ENCODE results near the gene GOLGA7B. TPM values are rescaled to one million over a fixed set of nuclear protein-coding genes. Genes with fewer than 3 reads are reported as not detected.

The GOLGA7B gene
- total RNA-seq, 1 experiment from 2014 or later, result 1.5 TPM

DNA sequence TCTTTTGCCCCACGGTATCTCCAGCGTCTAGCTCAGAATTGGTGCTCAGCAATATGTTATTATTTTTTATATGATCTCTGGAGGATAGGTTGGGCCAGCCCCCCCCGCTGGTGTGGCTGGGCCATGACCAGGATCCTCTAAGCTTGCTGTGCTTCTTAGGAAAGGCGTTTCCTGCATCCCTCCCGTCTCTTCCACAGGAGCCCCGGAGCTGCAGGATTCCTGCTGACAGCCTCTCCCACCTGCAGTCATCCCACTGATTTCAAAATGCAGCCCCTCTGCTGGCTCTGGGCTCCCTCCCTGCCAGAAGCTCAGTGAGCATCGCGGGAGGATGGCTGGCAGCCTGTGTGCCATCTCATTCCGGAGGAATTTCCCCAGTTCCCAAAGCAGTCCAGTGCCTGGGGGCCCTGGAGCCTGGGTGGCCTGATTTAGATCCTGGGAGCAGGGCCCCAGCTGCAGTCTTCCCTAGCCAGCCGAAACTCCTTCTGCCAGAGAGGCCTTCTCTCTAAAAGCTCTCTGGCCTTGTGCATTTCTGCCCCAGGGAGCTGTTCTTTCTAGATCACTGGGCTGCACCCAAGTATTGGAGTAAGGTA is 21.8 kb upstream of the GOLGA7B start:
- no TSS peak for BruUV-seq (replicated peaks)
- POLR2A ChIA-PET, result no interaction called here
- intact Hi-C loops (cut with micrococcal nuclease; ENCODE audit: unreplicated experiment), result no loop called here
- Histone ChIP-seq H3K9me3 (ENCODE audit: control insufficient read depth, insufficient read depth, low read depth, low read length) (no peaks in the 10 kb centered on the region), H3K4me1 (ENCODE audit: control insufficient read depth, insufficient read depth, low read length) (no peaks in the 10 kb centered on the region; the same call in 1 of the 2 replicates), H3K27ac (ENCODE audit: low read length) (no peak overlapping the region), H3K36me3 (ENCODE audit: control insufficient read depth, insufficient read depth, low read length) (no peaks in the 10 kb centered on the region), H3K27me3 (ENCODE audit: control insufficient read depth, insufficient read depth, low read length) (no peaks in the 10 kb centered on the region; the same call in 1 of the 2 replicates), H3K4me3 (ENCODE audit: low read depth in 2 of 2, low read length in 2 of 2) (no peak overlapping the region)
- TF ChIP-seq, protein P1, sequence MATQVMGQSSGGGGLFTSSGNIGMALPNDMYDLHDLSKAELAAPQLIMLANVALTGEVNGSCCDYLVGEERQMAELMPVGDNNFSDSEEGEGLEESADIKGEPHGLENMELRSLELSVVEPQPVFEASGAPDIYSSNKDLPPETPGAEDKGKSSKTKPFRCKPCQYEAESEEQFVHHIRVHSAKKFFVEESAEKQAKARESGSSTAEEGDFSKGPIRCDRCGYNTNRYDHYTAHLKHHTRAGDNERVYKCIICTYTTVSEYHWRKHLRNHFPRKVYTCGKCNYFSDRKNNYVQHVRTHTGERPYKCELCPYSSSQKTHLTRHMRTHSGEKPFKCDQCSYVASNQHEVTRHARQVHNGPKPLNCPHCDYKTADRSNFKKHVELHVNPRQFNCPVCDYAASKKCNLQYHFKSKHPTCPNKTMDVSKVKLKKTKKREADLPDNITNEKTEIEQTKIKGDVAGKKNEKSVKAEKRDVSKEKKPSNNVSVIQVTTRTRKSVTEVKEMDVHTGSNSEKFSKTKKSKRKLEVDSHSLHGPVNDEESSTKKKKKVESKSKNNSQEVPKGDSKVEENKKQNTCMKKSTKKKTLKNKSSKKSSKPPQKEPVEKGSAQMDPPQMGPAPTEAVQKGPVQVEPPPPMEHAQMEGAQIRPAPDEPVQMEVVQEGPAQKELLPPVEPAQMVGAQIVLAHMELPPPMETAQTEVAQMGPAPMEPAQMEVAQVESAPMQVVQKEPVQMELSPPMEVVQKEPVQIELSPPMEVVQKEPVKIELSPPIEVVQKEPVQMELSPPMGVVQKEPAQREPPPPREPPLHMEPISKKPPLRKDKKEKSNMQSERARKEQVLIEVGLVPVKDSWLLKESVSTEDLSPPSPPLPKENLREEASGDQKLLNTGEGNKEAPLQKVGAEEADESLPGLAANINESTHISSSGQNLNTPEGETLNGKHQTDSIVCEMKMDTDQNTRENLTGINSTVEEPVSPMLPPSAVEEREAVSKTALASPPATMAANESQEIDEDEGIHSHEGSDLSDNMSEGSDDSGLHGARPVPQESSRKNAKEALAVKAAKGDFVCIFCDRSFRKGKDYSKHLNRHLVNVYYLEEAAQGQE (IDR thresholded peaks at IDR 0.05; ENCODE audit: insufficient read depth in 1 of 2, low read depth in 2 of 2, low read length in 1 of 2), result no peak
- TF ChIP-seq POLR2AphosphoS5 (IDR thresholded peaks at IDR 0.05; ENCODE audit: low read depth, low read length), result no peak
- TF ChIP-seq SIN3A (IDR thresholded peaks at IDR 0.05; ENCODE audit: borderline replicate concordance, insufficient read depth, low read depth, low read length), result no peak
- ATAC-seq (peak; percentile 66), DNase-seq (ENCODE audit: low read depth, low spot score) (no peak)
- in situ Hi-C loops (cut with HindIII; ENCODE audit: low pct_unique_long_range_greater_than_20kb, low sequenced_read_pairs), result no loop called here
- CTCF ChIA-PET, result interaction anchor here (0.6 kb wide), 1 partner anchor 72 kb away, joined by 11 read pairs; no protein-coding TSS in a partner anchor

DNA sequence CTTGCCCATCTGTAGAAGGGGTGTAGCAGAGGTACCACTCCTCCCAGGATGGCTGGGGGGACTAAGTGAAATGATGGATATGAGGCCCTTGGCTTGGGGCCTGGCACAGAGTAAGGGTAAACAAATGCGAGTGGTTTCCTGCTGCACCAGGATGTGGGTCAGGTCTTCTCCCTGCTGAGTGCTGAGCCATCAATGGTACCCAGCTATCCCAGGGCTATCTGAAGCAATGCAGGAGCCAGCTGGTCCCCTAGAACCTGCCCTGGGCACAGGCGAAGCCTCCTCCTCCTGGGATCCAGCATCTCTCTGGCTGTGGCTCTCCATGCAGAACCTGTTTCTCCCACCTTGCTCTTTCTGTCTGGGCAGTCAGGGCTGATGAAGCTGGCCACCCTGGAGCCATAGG is 20.9 kb upstream of the GOLGA7B start:
- no peaks in the 10 kb centered on the region; the same call in 1 of the 2 replicates for H3K4me1 ChIP-seq (ENCODE audit: control insufficient read depth, insufficient read depth, low read length)
- H3K36me3 ChIP-seq (ENCODE audit: control insufficient read depth, insufficient read depth, low read length), result no peaks in the 10 kb centered on the region
- no peaks in the 10 kb centered on the region for H3K9me3 ChIP-seq (ENCODE audit: control insufficient read depth, insufficient read depth, low read depth, low read length)
- DNase-seq (ENCODE audit: low read depth, low spot score), result no peak
- no peak overlapping the region for H3K27ac ChIP-seq (ENCODE audit: low read length)
- ATAC-seq, result peak; percentile 11; the same call in 1 of the 2 replicates
- ChIA-PET POLR2A (interaction anchor here (0.5 kb wide), 1 partner anchor 12 kb away, joined by 3 read pairs; no protein-coding TSS in a partner anchor), CTCF (interaction anchor here (0.7 kb wide), 1 partner anchor 141 kb away, joined by 3 read pairs; the partner anchor contains the start of gene AVPI1)
- no peaks in the 10 kb centered on the region; the same call in 1 of the 2 replicates for H3K27me3 ChIP-seq (ENCODE audit: control insufficient read depth, insufficient read depth, low read length)
- in situ Hi-C loops (cut with HindIII; ENCODE audit: low pct_unique_long_range_greater_than_20kb, low sequenced_read_pairs), result no loop called here
- intact Hi-C loops (cut with micrococcal nuclease; ENCODE audit: unreplicated experiment), result no loop called here
- TF ChIP-seq POLR2AphosphoS5 (IDR thresholded peaks at IDR 0.05; ENCODE audit: low read depth, low read length), result no peak
- TF ChIP-seq TCF7L2 (IDR thresholded peaks at IDR 0.05; ENCODE audit: low read depth, low read length), result no peak
- TF ChIP-seq, protein P2, sequence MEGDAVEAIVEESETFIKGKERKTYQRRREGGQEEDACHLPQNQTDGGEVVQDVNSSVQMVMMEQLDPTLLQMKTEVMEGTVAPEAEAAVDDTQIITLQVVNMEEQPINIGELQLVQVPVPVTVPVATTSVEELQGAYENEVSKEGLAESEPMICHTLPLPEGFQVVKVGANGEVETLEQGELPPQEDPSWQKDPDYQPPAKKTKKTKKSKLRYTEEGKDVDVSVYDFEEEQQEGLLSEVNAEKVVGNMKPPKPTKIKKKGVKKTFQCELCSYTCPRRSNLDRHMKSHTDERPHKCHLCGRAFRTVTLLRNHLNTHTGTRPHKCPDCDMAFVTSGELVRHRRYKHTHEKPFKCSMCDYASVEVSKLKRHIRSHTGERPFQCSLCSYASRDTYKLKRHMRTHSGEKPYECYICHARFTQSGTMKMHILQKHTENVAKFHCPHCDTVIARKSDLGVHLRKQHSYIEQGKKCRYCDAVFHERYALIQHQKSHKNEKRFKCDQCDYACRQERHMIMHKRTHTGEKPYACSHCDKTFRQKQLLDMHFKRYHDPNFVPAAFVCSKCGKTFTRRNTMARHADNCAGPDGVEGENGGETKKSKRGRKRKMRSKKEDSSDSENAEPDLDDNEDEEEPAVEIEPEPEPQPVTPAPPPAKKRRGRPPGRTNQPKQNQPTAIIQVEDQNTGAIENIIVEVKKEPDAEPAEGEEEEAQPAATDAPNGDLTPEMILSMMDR (IDR thresholded peaks at IDR 0.05), result no peak
- TF ChIP-seq SIN3A (IDR thresholded peaks at IDR 0.05; ENCODE audit: borderline replicate concordance, insufficient read depth, low read depth, low read length), result no peak
- H3K4me3 ChIP-seq (ENCODE audit: low read depth in 2 of 2, low read length in 2 of 2), result no peak overlapping the region
- no TSS peak for BruUV-seq (replicated peaks)

DNA sequence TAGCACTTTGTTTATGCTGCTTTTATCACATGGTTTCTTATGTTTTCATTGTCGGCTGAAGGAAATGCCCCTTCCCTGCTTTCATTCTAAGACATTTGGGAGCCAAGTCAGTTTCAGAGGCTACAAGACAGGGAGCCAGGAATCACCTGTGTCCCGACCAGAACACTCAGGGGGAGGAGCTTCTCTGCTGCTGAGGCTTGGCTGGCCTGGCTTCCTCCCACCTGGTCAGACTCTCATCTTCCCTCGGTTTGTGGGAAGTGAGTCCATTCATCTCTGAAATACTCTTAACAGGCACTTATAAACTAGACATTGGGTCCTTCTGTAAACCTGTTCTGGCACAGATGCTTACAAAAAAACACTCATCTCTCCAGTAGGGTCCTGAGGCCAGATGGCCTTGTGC is 19.6 kb upstream of the GOLGA7B start:
- H3K4me1 ChIP-seq (ENCODE audit: control insufficient read depth, insufficient read depth, low read length), result no peaks in the 10 kb centered on the region; the same call in 1 of the 2 replicates
- DNase-seq (ENCODE audit: low read depth, low spot score) (no peak), ATAC-seq (no peak)
- TF ChIP-seq SIN3A (IDR thresholded peaks at IDR 0.05; ENCODE audit: borderline replicate concordance, insufficient read depth, low read depth, low read length) (no peak), TCF7L2 (IDR thresholded peaks at IDR 0.05; ENCODE audit: low read depth, low read length) (no peak), POLR2AphosphoS5 (IDR thresholded peaks at IDR 0.05; ENCODE audit: low read depth, low read length) (no peak)
- TF ChIP-seq, protein P1 (IDR thresholded peaks at IDR 0.05; ENCODE audit: insufficient read depth in 1 of 2, low read depth in 2 of 2, low read length in 1 of 2), result no peak
- TF ChIP-seq, protein P2 (IDR thresholded peaks at IDR 0.05), result no peak
- H3K4me3 ChIP-seq (ENCODE audit: low read depth in 2 of 2, low read length in 2 of 2), result no peak overlapping the region
- ChIA-PET CTCF (no interaction called here), POLR2A (no interaction called here)
- in situ Hi-C loops (cut with HindIII; ENCODE audit: low pct_unique_long_range_greater_than_20kb, low sequenced_read_pairs), result no loop called here
- no peaks in the 10 kb centered on the region for H3K36me3 ChIP-seq (ENCODE audit: control insufficient read depth, insufficient read depth, low read length)
- no peak overlapping the region for H3K27ac ChIP-seq (ENCODE audit: low read length)
- no peaks in the 10 kb centered on the region for H3K9me3 ChIP-seq (ENCODE audit: control insufficient read depth, insufficient read depth, low read depth, low read length)
- no peaks in the 10 kb centered on the region; the same call in 1 of the 2 replicates for H3K27me3 ChIP-seq (ENCODE audit: control insufficient read depth, insufficient read depth, low read length)
- BruUV-seq (replicated peaks), result no TSS peak
- intact Hi-C loops (cut with micrococcal nuclease; ENCODE audit: unreplicated experiment), result no loop called here
